Astrocyte of the spinal cord (primary cell): ENCODE measurements around the gene ZC3H12C.

ENCODE experiments used
- DNase-seq: peaks from one replicate; pipeline ENCODE4 v3.0.0; 2011; ENCODE audit warnings: low read depth, low spot score
- H3K4me3 ChIP-seq: 2 replicates; pipeline ENCODE4 v1.5.1; 2011; ENCODE audit warnings: low read depth, mild to moderate bottlenecking, low read length, moderate library complexity
- in situ Hi-C: cut with HindIII; loops from 2 replicates; pipeline ENCODE4 v1.10.0; 2017; ENCODE audit warnings: low sequenced_read_pairs
- TF ChIP-seq, protein P1 (sequence below): IDR thresholded peaks from 2 replicates; pipeline ENCODE4 v1.5.1; 2012; ENCODE audit warnings: low read depth, mild to moderate bottlenecking, low read length, inconsistent platforms

The ZC3H12C gene

DNA sequence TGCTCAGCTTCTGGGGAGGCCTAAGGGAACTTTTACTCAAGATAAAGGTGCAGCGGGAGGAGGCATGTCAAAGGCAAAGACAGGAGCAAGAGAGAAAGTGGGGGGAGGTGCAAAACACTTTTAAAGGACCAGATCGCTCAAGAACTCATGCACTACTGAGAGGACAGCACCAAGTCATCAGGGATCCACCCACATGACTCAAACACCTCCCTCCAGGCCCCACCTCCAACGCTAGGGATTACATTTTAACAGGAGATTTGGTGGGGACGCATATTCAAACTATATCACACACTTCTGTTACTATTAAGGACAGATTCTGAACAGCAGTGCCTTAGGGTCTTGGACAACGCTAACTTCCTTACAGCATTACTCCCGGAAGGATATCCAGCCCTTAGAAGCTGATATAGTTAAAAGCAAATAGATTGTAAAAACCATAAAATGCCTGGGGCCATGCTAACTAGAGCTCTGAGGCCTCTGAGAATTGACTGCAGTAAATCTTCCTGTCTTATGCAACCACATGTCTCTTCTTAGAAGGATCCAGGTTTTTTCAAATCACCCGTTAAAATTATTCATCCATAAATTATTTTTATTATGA, 16.7 kb upstream of the ZC3H12C start:
- TF ChIP-seq, protein P1, sequence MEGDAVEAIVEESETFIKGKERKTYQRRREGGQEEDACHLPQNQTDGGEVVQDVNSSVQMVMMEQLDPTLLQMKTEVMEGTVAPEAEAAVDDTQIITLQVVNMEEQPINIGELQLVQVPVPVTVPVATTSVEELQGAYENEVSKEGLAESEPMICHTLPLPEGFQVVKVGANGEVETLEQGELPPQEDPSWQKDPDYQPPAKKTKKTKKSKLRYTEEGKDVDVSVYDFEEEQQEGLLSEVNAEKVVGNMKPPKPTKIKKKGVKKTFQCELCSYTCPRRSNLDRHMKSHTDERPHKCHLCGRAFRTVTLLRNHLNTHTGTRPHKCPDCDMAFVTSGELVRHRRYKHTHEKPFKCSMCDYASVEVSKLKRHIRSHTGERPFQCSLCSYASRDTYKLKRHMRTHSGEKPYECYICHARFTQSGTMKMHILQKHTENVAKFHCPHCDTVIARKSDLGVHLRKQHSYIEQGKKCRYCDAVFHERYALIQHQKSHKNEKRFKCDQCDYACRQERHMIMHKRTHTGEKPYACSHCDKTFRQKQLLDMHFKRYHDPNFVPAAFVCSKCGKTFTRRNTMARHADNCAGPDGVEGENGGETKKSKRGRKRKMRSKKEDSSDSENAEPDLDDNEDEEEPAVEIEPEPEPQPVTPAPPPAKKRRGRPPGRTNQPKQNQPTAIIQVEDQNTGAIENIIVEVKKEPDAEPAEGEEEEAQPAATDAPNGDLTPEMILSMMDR: no peak
- in situ Hi-C loops: no loop called here
- no peak for DNase-seq
- H3K4me3 ChIP-seq: no peak overlapping the region

DNA sequence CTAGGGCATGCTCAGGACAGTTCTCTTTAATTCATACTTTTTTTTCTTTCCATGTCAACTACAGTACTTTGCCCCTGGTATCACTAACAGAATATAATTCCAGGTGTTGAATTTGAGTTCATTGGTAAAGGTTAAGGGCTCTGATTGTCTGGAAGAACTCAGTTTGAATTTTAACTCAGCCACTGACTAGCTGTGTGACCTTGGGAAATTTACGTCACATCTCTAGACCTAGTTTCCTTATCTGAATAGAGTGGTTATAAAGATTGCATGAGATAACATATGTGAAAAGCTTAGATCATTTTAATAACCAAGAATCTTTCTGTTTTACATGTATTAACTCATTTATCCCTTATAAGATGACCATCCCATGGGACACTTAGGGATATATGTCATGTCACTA, 15.8 kb upstream of the ZC3H12C start:
- no peak overlapping the region for H3K4me3 ChIP-seq
- no peak for DNase-seq
- in situ Hi-C loops: no loop called here
- TF ChIP-seq, protein P1: no peak

DNA sequence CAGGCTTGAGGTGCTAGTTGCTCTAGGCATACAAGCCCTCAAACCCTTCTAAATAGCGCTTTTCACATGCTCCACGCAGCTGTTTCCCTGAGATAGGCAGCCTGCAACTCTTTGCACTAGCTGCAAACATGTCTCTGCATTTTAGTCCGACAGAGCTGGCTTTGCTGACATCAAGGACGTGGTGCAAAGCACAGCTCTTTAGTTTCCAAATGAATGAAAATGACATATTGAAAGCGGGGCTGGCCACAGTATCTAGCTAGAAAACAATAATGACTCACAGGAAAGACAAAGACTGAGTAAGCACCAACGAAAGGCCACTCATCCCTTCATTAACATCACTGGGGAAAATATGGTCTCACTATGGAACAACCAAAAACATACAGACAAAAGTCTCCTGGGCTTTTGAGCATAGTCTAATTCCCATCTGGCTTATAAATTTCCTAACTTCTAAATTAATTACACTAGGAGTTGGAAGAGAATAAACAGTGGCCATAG, 15.3 kb upstream of the ZC3H12C start:
- TF ChIP-seq, protein P1: no peak
- DNase-seq: peak; percentile 69
- no peak overlapping the region for H3K4me3 ChIP-seq
- in situ Hi-C loops: no loop called here

DNA sequence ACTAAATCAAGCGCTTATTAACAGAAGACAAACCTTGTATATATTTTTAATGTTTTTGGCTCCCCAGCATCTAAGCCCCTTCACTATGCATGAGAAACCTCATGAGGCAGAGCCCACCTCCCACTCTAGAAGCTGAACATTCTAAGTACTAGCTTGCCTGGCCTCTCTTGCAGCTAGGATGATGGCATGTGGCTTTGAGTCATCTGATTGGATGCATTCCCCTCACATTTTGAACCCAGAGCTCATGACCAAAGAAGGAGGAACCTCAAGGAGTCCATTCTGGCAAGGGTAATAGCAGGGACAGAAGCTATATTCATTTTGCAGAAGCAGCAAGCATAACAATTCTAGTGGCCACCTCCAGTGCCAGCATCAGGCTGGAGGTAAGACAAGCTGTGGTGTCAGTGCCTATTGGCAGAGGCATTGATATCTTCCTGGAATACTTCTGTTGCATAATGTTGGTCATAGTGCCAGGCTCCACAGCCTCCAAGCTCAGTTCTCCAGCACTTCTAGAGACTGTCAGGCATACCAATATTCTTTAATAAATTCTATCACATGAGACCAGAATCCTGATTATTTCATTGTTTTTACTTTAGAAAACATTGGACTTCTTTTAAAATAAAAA, 14.2 kb upstream of the ZC3H12C start:
- DNase-seq: no peak
- no peak overlapping the region for H3K4me3 ChIP-seq
- in situ Hi-C loops: no loop called here
- TF ChIP-seq, protein P1: no peak

DNA sequence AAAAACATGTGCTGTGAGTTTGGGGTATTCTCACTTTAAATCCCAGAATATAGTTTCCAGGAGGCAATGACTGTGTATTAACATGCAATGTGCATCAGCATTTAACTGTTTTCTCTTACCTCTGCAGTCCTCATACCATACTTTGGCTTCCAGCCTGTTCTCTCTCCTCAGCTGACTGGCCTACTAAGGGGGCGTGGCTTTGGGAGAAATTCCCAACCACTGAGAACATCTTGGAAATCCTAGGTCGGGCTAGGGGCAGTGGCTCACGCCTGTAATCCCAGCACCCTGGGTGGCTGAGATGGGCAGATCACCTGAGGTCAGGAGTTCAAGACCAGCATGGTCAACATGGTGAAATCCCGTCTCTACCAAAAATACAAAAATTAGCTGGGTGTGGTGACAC, 13.5 kb upstream of the ZC3H12C start:
- TF ChIP-seq, protein P1: no peak
- no peak overlapping the region for H3K4me3 ChIP-seq
- DNase-seq: no peak
- in situ Hi-C loops: no loop called here

DNA sequence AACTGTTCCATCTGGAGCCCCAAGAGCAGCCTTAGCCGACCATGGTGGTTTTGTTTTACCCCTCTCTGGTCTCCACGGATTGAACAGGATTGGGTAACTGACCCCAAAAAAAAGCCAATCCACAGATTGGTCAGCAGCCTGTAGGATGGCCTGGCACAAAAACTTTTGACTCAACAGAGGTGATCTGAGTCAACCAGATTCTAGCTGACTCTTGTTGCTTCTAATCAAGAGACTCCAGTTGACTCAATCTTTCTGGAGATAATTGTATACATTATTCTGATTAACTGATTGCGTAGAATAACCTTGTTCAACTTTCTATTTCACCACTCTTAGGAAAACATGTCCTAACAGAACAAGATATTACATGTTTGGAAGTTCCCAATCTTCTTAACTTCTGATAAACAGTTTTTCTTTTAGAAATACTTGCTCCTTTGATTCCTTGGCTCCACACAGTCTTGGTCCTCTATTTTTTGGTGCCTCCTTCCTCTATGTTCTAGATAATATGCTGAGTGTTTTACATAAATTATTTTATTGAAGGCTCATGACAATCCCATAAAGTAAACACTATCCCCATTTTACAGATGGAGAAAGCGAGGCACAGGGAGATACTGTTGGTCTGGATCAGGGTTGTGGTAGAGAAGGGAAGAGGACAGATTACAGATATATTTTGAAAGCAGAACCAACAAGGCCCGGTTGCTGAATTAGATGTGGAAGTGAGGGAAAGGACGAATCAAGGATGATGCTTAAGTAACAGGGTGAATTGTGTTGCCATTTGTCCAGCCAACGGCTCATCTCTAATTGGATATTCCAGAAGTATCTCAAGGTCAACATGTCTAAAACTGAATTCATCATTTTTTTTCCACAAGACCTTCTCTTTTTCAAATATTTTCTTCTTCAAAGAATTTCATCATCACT, 11.5 kb upstream of the ZC3H12C start:
- in situ Hi-C loops: no loop called here
- no peak overlapping the region for H3K4me3 ChIP-seq
- TF ChIP-seq, protein P1: no peak
- no peak for DNase-seq
